Measurements from ENCODE around the gene RPLP2.

Gene RPLP2

DNA sequence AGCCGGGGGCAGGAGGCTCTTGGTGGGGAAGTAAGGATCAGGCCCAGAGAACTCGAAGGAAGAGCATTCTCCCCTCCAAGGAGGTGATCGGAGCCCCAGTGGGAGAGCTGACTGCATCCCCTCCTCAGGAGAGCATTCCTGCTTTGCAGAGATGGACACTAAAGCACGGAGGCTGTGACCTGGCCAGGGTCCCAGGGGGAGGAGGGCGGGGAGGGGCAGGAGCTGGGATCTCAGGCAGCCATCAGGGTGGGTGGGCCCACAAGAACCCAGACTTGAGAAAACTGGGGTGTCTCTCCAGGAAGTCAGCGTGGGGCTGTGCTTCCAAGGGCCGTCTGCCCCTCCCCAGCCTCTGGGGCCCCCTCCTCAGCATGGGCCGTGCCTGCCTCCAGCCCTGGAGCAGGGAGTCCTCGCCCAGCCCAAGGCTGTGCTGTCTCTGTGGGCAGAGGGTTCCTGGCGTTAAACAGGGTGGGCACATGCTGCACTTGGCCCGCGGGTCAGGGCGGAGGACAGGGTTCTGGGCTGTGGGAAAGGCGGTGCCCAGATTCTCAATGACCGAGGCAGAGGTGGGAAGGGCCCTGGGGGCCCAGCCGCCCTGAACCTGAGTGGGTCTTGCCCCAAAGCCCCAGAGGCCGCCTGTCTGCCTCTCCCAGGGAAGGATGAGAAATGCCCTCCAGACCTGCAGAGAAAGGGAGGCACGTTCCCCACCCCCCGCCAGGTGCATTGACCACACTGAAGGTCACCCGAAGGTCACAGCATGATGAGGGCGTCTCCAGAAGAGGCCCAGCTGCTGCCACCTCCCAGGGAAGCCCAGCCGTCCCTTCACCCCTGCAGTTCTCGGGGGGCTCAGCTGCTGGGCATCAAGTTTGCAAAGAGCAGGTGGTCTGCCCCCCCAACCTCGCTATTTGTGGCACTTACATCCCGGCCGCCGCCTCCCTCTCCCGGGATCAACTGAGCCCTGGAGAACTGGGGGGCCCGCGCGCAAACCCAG lies 20.5 kb upstream of the RPLP2 start:
- POLR2A ChIA-PET: no interaction called here
- 59% methylated on average over 24 of the region's 31 CpGs for WGBS (ENCODE audit: insufficient coverage)
- H3K4me3 ChIP-seq (ENCODE audit: control insufficient read depth in 1 of 7, extremely low read depth in 1 of 7, insufficient read depth in 4 of 7, low read depth in 2 of 7, low read length in 6 of 7): no peak overlapping the region
- peaks cover 0 to 10% (median 7%) of the 10 kb centered on the region in 4 experiments for H3K4me1 ChIP-seq (ENCODE audit: control extremely low read depth in 1 of 4, control insufficient read depth in 4 of 4, insufficient read depth in 4 of 4, low read length in 3 of 4)
- DNase-seq: no peak
- H3K27me3 ChIP-seq (replicated peaks in 2 of 5; ENCODE audit: control insufficient read depth in 4 of 5, insufficient read depth in 5 of 5, low read length in 4 of 5): peaks cover 0 to 30% (median 9%) of the 10 kb centered on the region in 5 experiments
- H3K9me3 ChIP-seq (ENCODE audit: control extremely low read depth in 1 of 5, control insufficient read depth in 4 of 5, insufficient read depth in 2 of 5, low read depth in 1 of 5, low read length in 4 of 5): no peaks in the 10 kb centered on the region
- CTCF ChIA-PET: no interaction called here
- H3K36me3 ChIP-seq (ENCODE audit: control insufficient read depth in 4 of 4, insufficient read depth in 4 of 4, low read length in 3 of 4): peaks cover 4 to 28% (median 17%) of the 10 kb centered on the region in 4 experiments
- H3K27ac ChIP-seq (ENCODE audit: insufficient read depth in 1 of 2, low read depth in 1 of 2, low read length in 2 of 2, poor library complexity in 1 of 2, severe bottlenecking in 2 of 2): no peak overlapping the region

DNA sequence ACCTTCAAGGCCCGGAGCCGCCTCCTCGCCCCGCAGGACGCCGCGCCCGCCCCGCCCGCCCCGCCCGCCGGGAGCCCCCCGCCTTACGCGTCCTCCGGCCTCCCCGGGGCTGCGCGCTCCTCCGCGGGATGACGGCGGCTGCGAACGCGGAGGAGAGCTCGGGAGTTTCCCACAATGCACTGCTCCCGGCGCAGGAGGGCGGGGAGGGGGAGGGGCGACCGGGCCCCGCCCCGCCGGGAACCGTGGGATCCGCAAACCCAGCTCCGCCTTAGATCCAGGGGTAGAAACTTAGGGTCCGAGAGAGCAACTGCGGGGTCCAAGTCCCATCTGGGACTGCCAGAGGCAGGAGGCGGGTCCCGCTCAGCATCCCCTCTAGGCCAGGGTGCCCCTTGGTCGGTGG lies 19.8 kb upstream of the RPLP2 start, which contains the start of gene CEND1:
Gene CEND1 (minus strand): TSS at position 148 of the 400 bp plus-strand sequence. CDS start 1,514 bp downstream, outside the sequence.
- ChIA-PET CTCF (no interaction called here), POLR2A (no interaction called here)
- H3K27ac ChIP-seq (ENCODE audit: insufficient read depth in 1 of 2, low read depth in 1 of 2, low read length in 2 of 2, poor library complexity in 1 of 2, severe bottlenecking in 2 of 2): no peak within 1 kb of the TSS
- peaks cover 0 to 10% (median 7%) of the 10 kb centered on the region in 4 experiments for H3K4me1 ChIP-seq (ENCODE audit: control extremely low read depth in 1 of 4, control insufficient read depth in 4 of 4, insufficient read depth in 4 of 4, low read length in 3 of 4)
- peaks cover 4 to 34% (median 20%) of the 10 kb centered on the region in 4 experiments for H3K36me3 ChIP-seq (ENCODE audit: control insufficient read depth in 4 of 4, insufficient read depth in 4 of 4, low read length in 3 of 4)
- H3K27me3 ChIP-seq (replicated peaks in 2 of 5; ENCODE audit: control insufficient read depth in 4 of 5, insufficient read depth in 5 of 5, low read length in 4 of 5): peaks cover 0 to 30% (median 9%) of the 10 kb centered on the region in 5 experiments
- DNase-seq: peak in 2 of 3 donors; percentile 25 to 26
- H3K9me3 ChIP-seq (ENCODE audit: control extremely low read depth in 1 of 5, control insufficient read depth in 4 of 5, insufficient read depth in 2 of 5, low read depth in 1 of 5, low read length in 4 of 5): no peaks in the 10 kb centered on the region
- H3K4me3 ChIP-seq (ENCODE audit: control insufficient read depth in 1 of 7, extremely low read depth in 1 of 7, insufficient read depth in 4 of 7, low read depth in 2 of 7, low read length in 6 of 7): no peak within 1 kb of the TSS
- WGBS (ENCODE audit: insufficient coverage): 8% methylated on average over 29 of the region's 44 CpGs

DNA sequence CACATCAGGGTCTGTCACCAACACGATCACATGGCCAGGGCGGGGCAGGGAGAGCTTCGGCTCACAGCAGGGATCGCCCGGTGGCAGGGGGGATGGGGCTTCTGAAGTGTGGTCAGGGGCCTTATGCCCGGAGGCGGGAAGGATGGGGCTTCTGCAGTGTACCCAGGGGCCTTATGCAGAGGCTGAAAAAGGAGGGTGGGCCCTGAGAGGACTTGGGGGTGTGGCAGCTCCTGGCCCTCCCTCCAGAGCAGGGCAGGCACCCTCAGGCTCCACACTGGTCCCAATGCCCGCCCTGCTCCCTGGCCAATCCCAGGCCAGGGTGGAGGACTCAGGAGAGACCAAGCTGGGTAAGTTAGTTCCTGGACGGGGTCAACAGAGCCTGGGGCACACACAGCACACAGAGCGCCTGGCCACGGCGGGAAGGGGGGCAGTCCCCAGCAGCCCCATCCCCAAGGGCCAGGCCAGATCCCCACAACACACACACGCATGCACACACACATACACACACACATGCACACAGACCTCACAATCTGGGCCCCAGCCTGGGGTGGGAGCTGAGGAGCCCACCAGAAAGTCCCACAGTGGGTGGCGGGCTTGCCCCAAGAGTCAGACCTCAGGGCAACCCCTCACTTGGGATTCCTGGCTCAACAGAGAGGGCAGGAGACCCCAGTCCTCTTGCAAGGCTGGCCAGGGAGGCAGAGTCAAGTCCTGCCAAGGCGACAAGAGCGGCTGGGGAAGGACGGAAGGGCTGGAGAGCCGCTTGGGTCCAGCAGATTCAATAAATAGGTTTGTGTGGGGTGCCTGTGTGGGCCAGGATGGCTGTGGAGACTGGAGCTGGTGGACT lies 18.8 kb upstream of the RPLP2 start:
- POLR2A ChIA-PET: no interaction called here
- Histone ChIP-seq H3K9me3 (ENCODE audit: control extremely low read depth in 1 of 5, control insufficient read depth in 4 of 5, insufficient read depth in 2 of 5, low read depth in 1 of 5, low read length in 4 of 5) (no peaks in the 10 kb centered on the region), H3K4me1 (ENCODE audit: control extremely low read depth in 1 of 4, control insufficient read depth in 4 of 4, insufficient read depth in 4 of 4, low read length in 3 of 4) (peaks cover 0 to 20% (median 15%) of the 10 kb centered on the region in 4 experiments)

DNA sequence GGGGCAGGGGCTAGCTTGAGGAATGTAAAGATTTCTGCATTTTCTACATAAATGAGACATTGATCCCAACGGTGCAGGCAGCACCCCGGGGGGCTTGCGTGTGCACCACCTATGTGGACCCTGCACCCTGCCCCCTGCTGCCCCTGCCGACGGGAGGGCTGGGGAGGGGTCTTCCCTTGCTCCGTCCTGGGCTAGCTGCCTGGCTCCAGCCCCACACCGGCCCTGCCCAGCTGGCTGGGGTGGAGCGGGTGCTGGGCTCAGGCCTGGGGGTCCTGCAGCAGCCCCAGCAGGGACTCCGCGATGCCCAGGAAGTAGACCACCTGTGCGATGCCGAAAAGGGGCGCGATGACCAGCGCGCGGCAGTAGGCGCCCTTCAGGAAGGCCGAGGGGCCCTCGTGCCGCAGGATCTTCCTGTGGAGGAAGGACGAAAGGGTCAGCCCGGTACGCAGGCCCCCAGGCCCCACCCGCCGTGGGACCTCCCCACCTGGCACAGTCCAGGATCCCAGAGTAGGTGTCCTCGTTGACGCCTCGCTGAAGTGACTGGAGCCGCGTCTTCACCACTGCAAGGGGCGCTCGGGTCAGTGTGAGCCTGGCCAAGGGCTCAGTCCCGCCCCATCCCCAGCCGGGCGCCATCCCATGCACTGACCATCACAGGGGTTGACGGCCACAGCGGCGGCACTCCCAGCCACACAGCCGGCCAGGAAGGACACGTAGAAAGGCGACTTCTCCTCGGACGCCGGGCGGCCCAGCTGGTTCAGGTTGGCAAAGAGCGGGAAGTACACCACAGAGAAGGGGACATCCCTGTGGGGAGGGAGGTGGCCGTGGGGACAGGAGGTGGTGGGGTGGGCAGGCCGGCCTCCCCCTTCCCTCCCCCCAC lies 17.9 kb upstream of the RPLP2 start:
- POLR2A ChIA-PET: no interaction called here

More for the DNA sequence above, 18.8 kb upstream of the RPLP2 start:
- WGBS (ENCODE audit: insufficient coverage): 88% methylated on average over 13 of the region's 18 CpGs
- H3K27ac ChIP-seq (ENCODE audit: insufficient read depth in 1 of 2, low read depth in 1 of 2, low read length in 2 of 2, poor library complexity in 1 of 2, severe bottlenecking in 2 of 2): no peak overlapping the region
- peaks cover 0 to 30% (median 9%) of the 10 kb centered on the region in 5 experiments for H3K27me3 ChIP-seq (replicated peaks in 2 of 5; ENCODE audit: control insufficient read depth in 4 of 5, insufficient read depth in 5 of 5, low read length in 4 of 5)
- H3K36me3 ChIP-seq (ENCODE audit: control insufficient read depth in 4 of 4, insufficient read depth in 4 of 4, low read length in 3 of 4): peaks cover 4 to 34% (median 20%) of the 10 kb centered on the region in 4 experiments
- no peak overlapping the region for H3K4me3 ChIP-seq (ENCODE audit: control insufficient read depth in 1 of 7, extremely low read depth in 1 of 7, insufficient read depth in 4 of 7, low read depth in 2 of 7, low read length in 6 of 7)
- CTCF ChIA-PET: interaction anchor here (1.0 kb wide), 1 partner anchor 32 kb away, joined by 6 read pairs; no protein-coding TSS in a partner anchor
- DNase-seq: no peak

DNA sequence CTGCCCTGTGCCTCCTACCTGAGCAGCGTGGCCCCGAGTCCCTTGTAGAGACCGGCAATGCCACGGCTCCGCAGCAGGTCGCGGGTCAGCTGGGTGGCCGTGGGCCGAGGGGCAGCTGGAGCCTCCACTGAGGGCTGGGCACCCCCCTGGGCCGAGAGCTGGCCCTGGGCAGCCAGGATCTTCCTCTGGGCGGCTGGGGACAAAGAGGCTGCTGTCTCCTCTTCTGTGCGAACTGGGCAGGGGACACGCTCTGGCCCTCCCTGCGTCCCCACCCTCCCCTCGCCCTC lies 17.3 kb upstream of the RPLP2 start:
- Histone ChIP-seq H3K9me3 (ENCODE audit: control extremely low read depth in 1 of 5, control insufficient read depth in 4 of 5, insufficient read depth in 2 of 5, low read depth in 1 of 5, low read length in 4 of 5) (no peaks in the 10 kb centered on the region), H3K4me3 (ENCODE audit: control insufficient read depth in 1 of 7, extremely low read depth in 1 of 7, insufficient read depth in 4 of 7, low read depth in 2 of 7, low read length in 6 of 7) (no peak overlapping the region), H3K27ac (ENCODE audit: insufficient read depth in 1 of 2, low read depth in 1 of 2, low read length in 2 of 2, poor library complexity in 1 of 2, severe bottlenecking in 2 of 2) (no peak overlapping the region), H3K4me1 (ENCODE audit: control extremely low read depth in 1 of 4, control insufficient read depth in 4 of 4, insufficient read depth in 4 of 4, low read length in 3 of 4) (peaks cover 4 to 33% (median 29%) of the 10 kb centered on the region in 4 experiments), H3K27me3 (replicated peaks in 2 of 5; ENCODE audit: control insufficient read depth in 4 of 5, insufficient read depth in 5 of 5, low read length in 4 of 5) (peaks cover 0 to 30% (median 9%) of the 10 kb centered on the region in 5 experiments), H3K36me3 (ENCODE audit: control insufficient read depth in 4 of 4, insufficient read depth in 4 of 4, low read length in 3 of 4) (peaks cover 4 to 34% (median 20%) of the 10 kb centered on the region in 4 experiments)
- POLR2A ChIA-PET: no interaction called here
- WGBS (ENCODE audit: insufficient coverage): 97% methylated on average over 10 of the region's 15 CpGs
- CTCF ChIA-PET: no interaction called here
- no peak for DNase-seq

More for the DNA sequence above, 17.9 kb upstream of the RPLP2 start:
- peaks cover 4 to 34% (median 20%) of the 10 kb centered on the region in 4 experiments for H3K36me3 ChIP-seq (ENCODE audit: control insufficient read depth in 4 of 4, insufficient read depth in 4 of 4, low read length in 3 of 4)
- CTCF ChIA-PET: no interaction called here
- peaks cover 4 to 29% (median 24%) of the 10 kb centered on the region in 4 experiments for H3K4me1 ChIP-seq (ENCODE audit: control extremely low read depth in 1 of 4, control insufficient read depth in 4 of 4, insufficient read depth in 4 of 4, low read length in 3 of 4)
- peaks cover 0 to 30% (median 9%) of the 10 kb centered on the region in 5 experiments for H3K27me3 ChIP-seq (replicated peaks in 2 of 5; ENCODE audit: control insufficient read depth in 4 of 5, insufficient read depth in 5 of 5, low read length in 4 of 5)
- DNase-seq: no peak
- H3K9me3 ChIP-seq (ENCODE audit: control extremely low read depth in 1 of 5, control insufficient read depth in 4 of 5, insufficient read depth in 2 of 5, low read depth in 1 of 5, low read length in 4 of 5): no peaks in the 10 kb centered on the region
- no peak overlapping the region for H3K4me3 ChIP-seq (ENCODE audit: control insufficient read depth in 1 of 7, extremely low read depth in 1 of 7, insufficient read depth in 4 of 7, low read depth in 2 of 7, low read length in 6 of 7)
- WGBS (ENCODE audit: insufficient coverage): 96% methylated on average over 27 of the region's 49 CpGs
- no peak overlapping the region for H3K27ac ChIP-seq (ENCODE audit: insufficient read depth in 1 of 2, low read depth in 1 of 2, low read length in 2 of 2, poor library complexity in 1 of 2, severe bottlenecking in 2 of 2)

DNA sequence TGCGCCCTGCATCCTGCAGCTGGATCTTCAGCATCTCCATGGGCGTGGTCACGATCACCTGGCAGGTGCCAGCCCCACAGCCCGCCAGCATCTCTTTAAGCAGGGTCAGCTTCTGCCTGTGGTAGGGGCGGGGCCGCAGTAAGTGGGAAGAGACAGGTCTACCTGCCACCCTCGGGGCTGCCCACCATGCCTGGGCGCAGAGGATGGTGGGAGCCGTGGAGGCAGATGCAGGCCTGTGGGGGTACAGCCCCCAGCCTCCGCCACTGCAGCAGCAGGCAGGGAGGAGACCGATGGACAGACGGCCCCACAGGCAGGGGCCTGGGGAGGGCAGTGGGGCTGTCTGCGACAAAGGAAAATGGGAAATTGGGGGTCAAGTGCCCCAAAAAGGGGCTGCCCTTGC lies 16.9 kb upstream of the RPLP2 start:
- ChIA-PET POLR2A (no interaction called here), CTCF (interaction anchor here (0.7 kb wide), 1 partner anchor 65 kb away, joined by 3 read pairs; no protein-coding TSS in a partner anchor)
- Histone ChIP-seq H3K4me3 (ENCODE audit: control insufficient read depth in 1 of 7, extremely low read depth in 1 of 7, insufficient read depth in 4 of 7, low read depth in 2 of 7, low read length in 6 of 7) (no peak overlapping the region), H3K4me1 (ENCODE audit: control extremely low read depth in 1 of 4, control insufficient read depth in 4 of 4, insufficient read depth in 4 of 4, low read length in 3 of 4) (peaks cover 4 to 32% (median 27%) of the 10 kb centered on the region in 4 experiments), H3K9me3 (ENCODE audit: control extremely low read depth in 1 of 5, control insufficient read depth in 4 of 5, insufficient read depth in 2 of 5, low read depth in 1 of 5, low read length in 4 of 5) (no peaks in the 10 kb centered on the region), H3K27me3 (replicated peaks in 2 of 5; ENCODE audit: control insufficient read depth in 4 of 5, insufficient read depth in 5 of 5, low read length in 4 of 5) (peaks cover 0 to 30% (median 9%) of the 10 kb centered on the region in 5 experiments), H3K27ac (ENCODE audit: insufficient read depth in 1 of 2, low read depth in 1 of 2, low read length in 2 of 2, poor library complexity in 1 of 2, severe bottlenecking in 2 of 2) (no peak overlapping the region), H3K36me3 (ENCODE audit: control insufficient read depth in 4 of 4, insufficient read depth in 4 of 4, low read length in 3 of 4) (peaks cover 4 to 34% (median 20%) of the 10 kb centered on the region in 4 experiments)
- 95% methylated on average over 10 of the region's 13 CpGs for WGBS (ENCODE audit: insufficient coverage)
- DNase-seq: no peak

Data from common myeloid progenitor, CD34-positive (primary cell).